GM12878 (cell line): ENCODE measurements around the gene EHMT2. TPM values are rescaled to one million over a fixed set of nuclear protein-coding genes. Genes with fewer than 3 reads are reported as not detected.

ENCODE experiments used
- ASH2L ChIP-seq: fragments of 300-600, 200-600 bp; sonication (generic); IDR thresholded peaks from 2 replicates; pipeline ENCODE4 v1.6.1; 2017; ENCODE audit warnings: low read depth, mild to moderate bottlenecking, borderline replicate concordance
- ATF7 ChIP-seq: fragments of 450-650 bp; IDR thresholded peaks from 2 replicates; pipeline ENCODE4 v1.6.1; 2016; ENCODE audit warnings: low read depth, mild to moderate bottlenecking
- BCL11A ChIP-seq: IDR thresholded peaks from 2 replicates; pipeline ENCODE4 v1.6.1; 2011; ENCODE audit warnings: low read depth, low read length
- BHLHE40 ChIP-seq, 2 experiments: fragments of 450-650 bp in 1 of 2; IDR thresholded peaks; 2 replicates each; pipeline ENCODE4 v1.6.1; 2011 to 2017; ENCODE audit warnings: low read depth in 2 of 2, borderline replicate concordance in 1 of 2, improper control_type of control experiment in 1 of 2, low read length in 1 of 2, mild to moderate bottlenecking in 1 of 2
- BRCA1 ChIP-seq: IDR thresholded peaks from 2 replicates; pipeline ENCODE4 v1.6.1; 2011; ENCODE audit warnings: low read depth, low read length, improper control_type of control experiment
- CEBPB ChIP-seq, 2 experiments: fragments of 150-350 bp in 1 of 2; IDR thresholded peaks; 2 replicates each; pipeline ENCODE4 v1.6.1; 2012 to 2014; ENCODE audit warnings: low read depth in 2 of 2, low read length in 2 of 2, borderline replicate concordance in 1 of 2, inconsistent platforms in 1 of 2
- E4F1 ChIP-seq: fragments of 450-650 bp; IDR thresholded peaks from 2 replicates; pipeline ENCODE4 v1.6.1; 2018; ENCODE audit warnings: borderline replicate concordance, mild to moderate bottlenecking; ENCODE audit not compliant: partially characterized antibody
- ESRRA ChIP-seq: IDR thresholded peaks from 2 replicates; pipeline ENCODE4 v1.6.1; 2012; ENCODE audit warnings: mild to moderate bottlenecking, low read length, improper control_type of control experiment
- ETV6 ChIP-seq, 2 experiments: fragments of 450-650 bp in 1 of 2; IDR thresholded peaks in 1 of 2; conservative IDR thresholded peaks in 1 of 2; 2 replicates each; pipeline ENCODE4 v1.6.1; 2014; ENCODE audit warnings: antibody characterized with exemption in 1 of 2, borderline replicate concordance in 1 of 2, low read depth in 1 of 2, mild to moderate bottlenecking in 1 of 2, moderate library complexity in 1 of 2
- HCFC1 ChIP-seq: fragments of 150-350 bp; IDR thresholded peaks from 2 replicates; pipeline ENCODE4 v1.6.1; 2014; ENCODE audit warnings: low read length
- HDGF ChIP-seq: fragments of 450-650 bp; IDR thresholded peaks from 2 replicates; pipeline ENCODE4 v1.6.1; 2016; ENCODE audit warnings: antibody characterized with exemption
- IKZF1 ChIP-seq: fragments of 450-650 bp; conservative IDR thresholded peaks from 2 replicates; pipeline ENCODE4 v1.6.1; 2017; ENCODE audit warnings: antibody characterized with exemption, mild to moderate bottlenecking
- KAT2A ChIP-seq: conservative IDR thresholded peaks from 2 replicates; pipeline ENCODE4 v1.6.1; 2011; ENCODE audit warnings: low read depth, low read length; ENCODE audit not compliant: control insufficient read depth
- MYB ChIP-seq: fragments of 150-350 bp; IDR thresholded peaks from 2 replicates; pipeline ENCODE4 v1.6.1; 2014; ENCODE audit warnings: mild to moderate bottlenecking, low read depth, low read length, borderline replicate concordance
- NR2C1 ChIP-seq: fragments of 450-650 bp; IDR thresholded peaks from 2 replicates; pipeline ENCODE4 v1.6.1; 2017; ENCODE audit warnings: antibody characterized with exemption, mild to moderate bottlenecking, moderate library complexity
- NR2F1 ChIP-seq: fragments of 450-650 bp; conservative IDR thresholded peaks from 2 replicates; pipeline ENCODE4 v1.6.1; 2017; ENCODE audit warnings: mild to moderate bottlenecking
- POLR2A ChIP-seq: IDR thresholded peaks from 2 replicates; pipeline ENCODE4 v1.6.1; 2011; ENCODE audit warnings: low read depth, mild to moderate bottlenecking, low read length
- RBBP5 ChIP-seq: fragments of 200-600 bp; sonication (generic); conservative IDR thresholded peaks from 2 replicates; pipeline ENCODE4 v1.6.1; 2016
- RUNX3 ChIP-seq: IDR thresholded peaks from 2 replicates; pipeline ENCODE4 v1.6.1; 2012; ENCODE audit warnings: low read length, inconsistent platforms
- SPI1 ChIP-seq: IDR thresholded peaks from 2 replicates; pipeline ENCODE4 v1.6.1; 2011; ENCODE audit warnings: low read depth, mild to moderate bottlenecking, low read length, moderate library complexity, borderline replicate concordance; ENCODE audit not compliant: insufficient read depth
- SREBF2 ChIP-seq: IDR thresholded peaks from 2 replicates; pipeline ENCODE4 v1.6.1; 2012; ENCODE audit warnings: mild to moderate bottlenecking, low read length
- SRF ChIP-seq, 2 experiments: IDR thresholded peaks; 2 replicates each; pipeline ENCODE4 v1.6.1; 2011; ENCODE audit warnings: low read depth in 2 of 2, low read length in 2 of 2, mild to moderate bottlenecking in 1 of 2, moderate library complexity in 1 of 2
- TCF12 ChIP-seq: IDR thresholded peaks from 2 replicates; pipeline ENCODE4 v1.6.1; 2011; ENCODE audit warnings: low read depth, mild to moderate bottlenecking, low read length
- TCF7 ChIP-seq: IDR thresholded peaks from 2 replicates; pipeline ENCODE4 v1.6.1; 2014; ENCODE audit warnings: antibody characterized with exemption, borderline replicate concordance
- ZBED1 ChIP-seq: IDR thresholded peaks from 2 replicates; pipeline ENCODE4 v1.6.1; 2016; ENCODE audit warnings: borderline replicate concordance
- ZNF622 ChIP-seq: fragments of 450-650 bp; IDR thresholded peaks from 2 replicates; pipeline ENCODE4 v1.6.1; 2017; ENCODE audit warnings: mild to moderate bottlenecking, inconsistent platforms
- polyA plus RNA-seq, 11 experiments: library from polyadenylated mRNA; depleted of rRNA in 4 of 11; unstranded in 6 of 11; stranded (reverse) in 5 of 11; fragments of >200 nt; fragmentation: Nextera tagmentation in 4 of 11; fragmentation: Illumina TruSeq in 1 of 11; extraction: Ambion mirVana in 4 of 11; extraction: Trizol in 1 of 11; gene quantifications; 1 replicate in 1 of 11; 2 replicates in 10 of 11; pipeline versions ENCODE4 v1.2.1 to v1.2.3, GENCODE V29; 2011 to 2016; ENCODE audit warnings: inconsistent platforms in 2 of 11, missing spikeins in 2 of 11, low read depth in 1 of 11
- total RNA-seq, 4 experiments: library from RNA; depleted of rRNA in 3 of 4; stranded (reverse); fragments of >200 nt in 3 of 4; fragmentation: Illumina TruSeq in 1 of 4; extraction: Trizol in 1 of 4; gene quantifications; 2 replicates each; pipeline versions ENCODE4 v1.2.1 to v1.2.3, GENCODE V29; 2013 to 2021

Gene EHMT2
- total and polyA plus RNA-seq, 10 of the 15 experiments (the other 5 are each of a cell fraction or from before 2014, with no cell fraction given): 1.7 to 53.2 (median 36.3) TPM

GRCh38 chr6:31862344-31863235 is 34.9 kb downstream of the EHMT2 start, which contains the start of gene NEU1 (continued):
- TF ChIP-seq BCL11A (no peak), HCFC1 (peak; percentile 40), ETV6 (conservative IDR thresholded peaks at IDR 0.05 in 1 of 2, IDR thresholded peaks at IDR 0.05 in 1 of 2; ENCODE audit: borderline replicate concordance in 1 of 2, low read depth in 1 of 2) (no peak), ZNF622 (no peak), NR2F1 (peak; percentile 66; the same call in 1 of the 2 replicates), SPI1 (no peak), HDGF (peak; percentile 64; the same call in 1 of the 2 replicates), IKZF1 (peak; percentile 76), RBBP5 (no peak), KAT2A (no peak), ZBED1 (no peak), MYB (0 out of 2 replicates have a peak, but pooled peaks have one; percentile 20), ASH2L (no peak), ATF7 (peak; percentile 88), RUNX3 (0 out of 2 replicates have a peak, but pooled peaks have one; percentile 6), CEBPB (IDR thresholded peaks at IDR 0.05; ENCODE audit: borderline replicate concordance in 1 of 2, low read depth in 2 of 2, low read length in 2 of 2) (no peak), POLR2A (peak; percentile 100), NR2C1 (peak; percentile 74), SREBF2 (no peak; the same call in 1 of the 2 replicates), E4F1 (peak; percentile 66), BHLHE40 (IDR thresholded peaks at IDR 0.05; ENCODE audit: borderline replicate concordance in 1 of 2, low read depth in 2 of 2, low read length in 1 of 2) (peak; percentile 60 to 77; a peak in 3 of 4 replicates), TCF12 (peak; percentile 69), SRF (IDR thresholded peaks at IDR 0.05; ENCODE audit: low read depth in 2 of 2, low read length in 2 of 2) (no peak), TCF7 (no peak), BRCA1 (no peak), ESRRA (no peak)
